SK-N-SH (cell line): ENCODE results near the gene ELP1. TPM values are rescaled to one million over a fixed set of nuclear protein-coding genes. Genes with fewer than 3 reads are reported as not detected.

ENCODE experiments used
- CTCF ChIA-PET: fragments of 300-600, 350-600 bp; formaldehyde crosslinking; extraction: SDS; loops from one replicate; lab custom pipeline; 2021; lab: Yijun Ruan, JAX
- POLR2A ChIA-PET: fragments of 350-600 bp; sonication (Branson Sonifier 250); formaldehyde crosslinking; extraction: SDS; loops from one replicate; lab custom pipeline; 2020; ENCODE audit warnings: antibody characterized with exemption, inconsistent platforms; lab: Yijun Ruan, JAX
- DNase-seq: peaks from one replicate; pipeline ENCODE4 v3.0.0; 2012
- H2AFZ ChIP-seq: fragments of 200-600 bp; sonication (generic); 2 replicates; pipeline ENCODE4 v1.8.1; 2016; ENCODE audit warnings: antibody characterized with exemption, mild to moderate bottlenecking, low read depth
- H3F3A ChIP-seq: fragments of 200-600 bp; sonication (generic); replicated peaks from 2 replicates; pipeline ENCODE3; 2016; ENCODE audit warnings: antibody characterized with exemption, mild to moderate bottlenecking; ENCODE audit not compliant: insufficient read depth
- H3K27ac ChIP-seq, 2 experiments: fragments of 200-500 bp in 1 of 2; fragments of 200-600 bp in 1 of 2; sonication (Bioruptor generic) in 1 of 2; sonication (generic), shearing (Covaris generic) in 1 of 2; 2 replicates each; pipeline versions ENCODE4 v1.5.1 to v1.6.1; 2014 to 2016; ENCODE audit warnings: low read depth in 2 of 2, inconsistent platforms in 1 of 2, low read length in 1 of 2, mild to moderate bottlenecking in 1 of 2, mixed read lengths in 1 of 2
- H3K27me3 ChIP-seq: fragments of 200-600 bp; sonication (generic), shearing (Covaris generic); 2 replicates; pipeline ENCODE4 v1.6.1; 2016; ENCODE audit warnings: mixed run types; ENCODE audit not compliant: insufficient read depth
- H3K36me3 ChIP-seq, 2 experiments: fragments of 200-500 bp in 1 of 2; fragments of 200-600 bp in 1 of 2; sonication (Bioruptor generic) in 1 of 2; sonication (generic) in 1 of 2; replicated peaks in 1 of 2; 2 replicates each; pipeline versions ENCODE3 to v1.5.1; 2014 to 2016; ENCODE audit warnings: low read length in 1 of 2, mild to moderate bottlenecking in 1 of 2; ENCODE audit not compliant: insufficient read depth in 2 of 2, control insufficient read depth in 1 of 2
- H3K4me1 ChIP-seq, 2 experiments: fragments of 200-500 bp in 1 of 2; fragments of 200-600 bp in 1 of 2; sonication (Bioruptor generic) in 1 of 2; sonication (generic), shearing (Covaris generic) in 1 of 2; 2 replicates each; pipeline versions ENCODE4 v1.5.1 to v1.6.1; 2014 to 2016; ENCODE audit warnings: low read depth in 1 of 2, low read length in 1 of 2, mixed run types in 1 of 2; ENCODE audit not compliant: insufficient read depth in 2 of 2, control insufficient read depth in 1 of 2
- H3K4me2 ChIP-seq: fragments of 200-600 bp; sonication (generic), shearing (Covaris generic); 2 replicates; pipeline ENCODE4 v1.6.1; 2017; ENCODE audit warnings: mixed run types
- H3K4me3 ChIP-seq, 2 experiments: fragments of 200-500 bp in 1 of 2; fragments of 200-600 bp in 1 of 2; sonication (Bioruptor generic) in 1 of 2; sonication (generic), shearing (Covaris generic) in 1 of 2; 2 replicates each; pipeline versions ENCODE4 v1.5.1 to v1.8.1; 2014 to 2016; ENCODE audit warnings: low read depth in 2 of 2, inconsistent platforms in 1 of 2, low read length in 1 of 2, mild to moderate bottlenecking in 1 of 2, mixed read lengths in 1 of 2, moderate library complexity in 1 of 2
- H3K79me2 ChIP-seq: fragments of 200-600 bp; sonication (generic); 2 replicates; pipeline ENCODE4 v1.8.1; 2017; ENCODE audit warnings: mild to moderate bottlenecking; ENCODE audit not compliant: insufficient read depth
- H3K9ac ChIP-seq: fragments of 200-600 bp; sonication (generic); 2 replicates; pipeline ENCODE4 v1.6.1; 2017; ENCODE audit warnings: mixed run types
- H3K9me2 ChIP-seq: fragments of 200-600 bp; sonication (generic); 2 replicates; pipeline ENCODE4 v1.6.1; 2017; ENCODE audit warnings: mixed run types
- H3K9me3 ChIP-seq: fragments of 200-600 bp; sonication (generic); 2 replicates; pipeline ENCODE4 v1.6.1; 2017; ENCODE audit warnings: mixed run types, mild to moderate bottlenecking, moderate library complexity
- H4K20me1 ChIP-seq: fragments of 200-600 bp; sonication (generic); 2 replicates; pipeline ENCODE4 v1.6.1; 2017; ENCODE audit warnings: mild to moderate bottlenecking, mixed run types; ENCODE audit not compliant: insufficient read depth
- CHD2 ChIP-seq: fragments of 150-350 bp; IDR thresholded peaks from 2 replicates; pipeline ENCODE4 v1.6.1; 2018; ENCODE audit warnings: low read length; ENCODE audit not compliant: partially characterized antibody
- ELF1 ChIP-seq: IDR thresholded peaks from 2 replicates; pipeline ENCODE4 v1.4.0; 2012
- EP300 ChIP-seq, 2 experiments: IDR thresholded peaks; 2 replicates each; pipeline versions ENCODE4 v1.4.0 to v1.6.1; 2012; ENCODE audit warnings: borderline replicate concordance in 1 of 2, low read depth in 1 of 2, low read length in 1 of 2
- EZH2phosphoT487 ChIP-seq: fragments of 200-600 bp; sonication (generic); IDR thresholded peaks from 2 replicates; pipeline ENCODE4 v1.6.1; 2017; ENCODE audit warnings: low read depth, mixed run types, mild to moderate bottlenecking, antibody characterized with exemption, moderate library complexity, borderline replicate concordance
- FOXJ3 ChIP-seq: sonication (generic); formaldehyde crosslinking; IDR thresholded peaks from 2 replicates; pipeline ENCODE4 v1.5.1; 2020; ENCODE audit warnings: mild to moderate bottlenecking, missing genetic modification reagents
- FOXM1 ChIP-seq: IDR thresholded peaks from 2 replicates; pipeline ENCODE4 v1.4.0; 2012; ENCODE audit warnings: low read depth, mild to moderate bottlenecking
- JUND ChIP-seq: IDR thresholded peaks from 2 replicates; pipeline ENCODE4 v1.4.0; 2012
- MEF2A ChIP-seq: IDR thresholded peaks from 2 replicates; pipeline ENCODE4 v1.4.0; 2012; ENCODE audit warnings: low read depth, borderline replicate concordance
- NRF1 ChIP-seq: IDR thresholded peaks from 2 replicates; pipeline ENCODE4 v1.6.1; 2012; ENCODE audit warnings: low read depth, mild to moderate bottlenecking, low read length
- POLR2AphosphoS5 ChIP-seq: IDR thresholded peaks from 2 replicates; pipeline ENCODE4 v1.6.1; 2012; ENCODE audit warnings: low read depth, low read length
- RCOR1 ChIP-seq: fragments of 150-350 bp; IDR thresholded peaks from 2 replicates; pipeline ENCODE4 v1.6.1; 2017; ENCODE audit warnings: antibody characterized with exemption, low read length
- RFX5 ChIP-seq: IDR thresholded peaks from 2 replicates; pipeline ENCODE4 v1.6.1; 2012; ENCODE audit warnings: mild to moderate bottlenecking, improper control_type of control experiment, low read length
- RXRA ChIP-seq: IDR thresholded peaks from 2 replicates; pipeline ENCODE4 v1.4.0; 2012; ENCODE audit warnings: low read depth, mild to moderate bottlenecking, borderline replicate concordance
- TAF1 ChIP-seq: IDR thresholded peaks from 2 replicates; pipeline ENCODE4 v1.6.1; 2012; ENCODE audit warnings: low read depth, mild to moderate bottlenecking, low read length, moderate library complexity, borderline replicate concordance
- TEAD4 ChIP-seq: IDR thresholded peaks from 2 replicates; pipeline ENCODE4 v1.4.0; 2012; ENCODE audit warnings: mild to moderate bottlenecking, borderline replicate concordance; ENCODE audit not compliant: insufficient read depth
- WGBS: methylation state at CpG from one replicate; pipeline ENCODE4 v1.1.6; 2017; ENCODE audit warnings: low lambda C conversion rate; 5-methylcytosine and 5-hydroxymethylcytosine counted together
- polyA plus RNA-seq, 3 experiments: library from polyadenylated mRNA; depleted of rRNA; stranded (reverse); fragments of >200 nt; gene quantifications; 2 replicates each; pipeline ENCODE4 v1.2.3, GENCODE V29; 2012
- TF ChIP-seq, protein P1 (sequence below): IDR thresholded peaks from 2 replicates; pipeline ENCODE4; 2012
- TF ChIP-seq, protein P2 (sequence below): IDR thresholded peaks from 2 replicates; pipeline ENCODE4 v1.6.1; 2012; ENCODE audit warnings: mild to moderate bottlenecking, low read depth, low read length, moderate library complexity
- TF ChIP-seq, protein P3 (sequence below): IDR thresholded peaks from 2 replicates; pipeline ENCODE4 v1.4.0; 2012; ENCODE audit warnings: low read depth, borderline replicate concordance
- TF ChIP-seq, protein P4 (sequence below): fragments of 200-600 bp; sonication (generic); IDR thresholded peaks from 2 replicates; pipeline ENCODE4 v1.6.1; 2017; ENCODE audit warnings: antibody characterized with exemption, mild to moderate bottlenecking, moderate library complexity
- TF ChIP-seq, protein P5 (sequence below): fragments of 150-350 bp; IDR thresholded peaks from 2 replicates; pipeline ENCODE4 v1.6.1; 2017; ENCODE audit warnings: antibody characterized with exemption, low read length, low read depth, borderline replicate concordance

The ELP1 gene
- polyA plus RNA-seq, 1 of the 3 experiments (the other 2 are of a cell fraction): 19.1 TPM

DNA sequence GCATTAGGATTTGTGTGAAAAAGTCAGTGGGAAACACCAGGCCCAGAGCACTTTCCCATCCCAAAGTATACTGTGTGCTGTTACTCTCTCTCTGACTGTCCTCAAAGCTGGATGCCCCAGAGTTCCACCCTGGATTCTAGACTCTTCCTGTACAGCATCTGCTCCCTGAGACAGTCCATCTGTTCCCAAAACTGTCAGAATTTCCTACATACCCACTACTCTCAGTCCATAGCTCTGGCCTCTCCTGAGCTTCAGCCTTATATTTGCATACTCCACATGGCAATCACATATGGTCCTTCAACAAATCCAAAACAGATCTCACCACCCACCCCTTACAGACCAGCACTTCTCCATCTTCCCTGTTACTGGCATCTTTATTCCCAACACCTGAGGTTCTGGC lies 9.5 kb downstream of the ELP1 start:
- Histone ChIP-seq H3K9ac (no peak overlapping the region), H3K4me1 (no peaks in the 10 kb centered on the region), H3K4me2 (no peak overlapping the region), H3F3A (peaks cover 3% of the 10 kb centered on the region), H3K9me3 (no peaks in the 10 kb centered on the region), H3K27ac (no peak overlapping the region), H4K20me1 (no peaks in the 10 kb centered on the region; the same call in 1 of the 2 replicates), H3K27me3 (no peaks in the 10 kb centered on the region), H3K79me2 (no peaks in the 10 kb centered on the region; the same call in 1 of the 2 replicates), H3K9me2 (no peaks in the 10 kb centered on the region), H3K36me3 (peaks cover 56 to 85% of the 10 kb centered on the region in 2 experiments), H2AFZ (no peak overlapping the region), H3K4me3 (no peak overlapping the region)
- DNase-seq: no peak
- ChIA-PET CTCF (no interaction called here), POLR2A (no interaction called here)
- TF ChIP-seq RCOR1: no peak

DNA sequence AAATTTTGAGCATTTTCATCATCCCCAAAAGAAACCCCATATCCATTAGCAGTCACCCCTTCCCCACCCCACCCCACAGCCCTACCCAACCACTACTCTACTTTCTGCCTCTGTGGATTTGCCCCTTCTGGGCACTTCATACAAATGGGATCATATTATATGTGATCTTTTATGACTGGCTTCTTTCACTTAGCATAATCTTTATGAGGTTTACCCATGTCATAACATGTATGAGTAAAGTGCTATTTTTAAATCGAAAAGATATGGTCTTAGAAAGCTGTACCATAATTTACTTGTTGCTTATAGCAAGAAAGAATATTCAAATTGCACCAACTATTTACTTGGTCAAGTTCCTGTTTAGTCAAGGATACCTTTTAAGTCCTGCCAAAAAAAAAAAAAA lies 12.7 kb downstream of the ELP1 start:
- Histone ChIP-seq H3K9ac (no peak overlapping the region), H3K36me3 (peaks cover 55 to 84% of the 10 kb centered on the region in 2 experiments), H3K4me3 (no peak overlapping the region), H3K9me3 (no peaks in the 10 kb centered on the region), H3K4me2 (no peak overlapping the region), H3K27me3 (no peaks in the 10 kb centered on the region), H3K79me2 (no peaks in the 10 kb centered on the region), H3K27ac (no peak overlapping the region), H2AFZ (no peak overlapping the region), H3F3A (peaks cover 2% of the 10 kb centered on the region), H3K9me2 (no peaks in the 10 kb centered on the region), H4K20me1 (no peaks in the 10 kb centered on the region), H3K4me1 (no peaks in the 10 kb centered on the region)
- no peak for DNase-seq
- CTCF ChIA-PET: no interaction called here
- POLR2A ChIA-PET: no interaction called here
- 88% methylated on average over 1 of the region's 1 CpG for WGBS
- TF ChIP-seq RFX5 (no peak), JUND (no peak), CHD2 (no peak), FOXJ3 (CRISPR knock-in tag) (no peak), ELF1 (no peak), POLR2AphosphoS5 (no peak), EP300 (IDR thresholded peaks at IDR 0.05; ENCODE audit: borderline replicate concordance in 1 of 2, low read depth in 1 of 2, low read length in 1 of 2) (no peak), TEAD4 (no peak), RXRA (no peak), NRF1 (no peak), TAF1 (no peak), EZH2phosphoT487 (no peak), FOXM1 (no peak), MEF2A (no peak)
- TF ChIP-seq, protein P1, sequence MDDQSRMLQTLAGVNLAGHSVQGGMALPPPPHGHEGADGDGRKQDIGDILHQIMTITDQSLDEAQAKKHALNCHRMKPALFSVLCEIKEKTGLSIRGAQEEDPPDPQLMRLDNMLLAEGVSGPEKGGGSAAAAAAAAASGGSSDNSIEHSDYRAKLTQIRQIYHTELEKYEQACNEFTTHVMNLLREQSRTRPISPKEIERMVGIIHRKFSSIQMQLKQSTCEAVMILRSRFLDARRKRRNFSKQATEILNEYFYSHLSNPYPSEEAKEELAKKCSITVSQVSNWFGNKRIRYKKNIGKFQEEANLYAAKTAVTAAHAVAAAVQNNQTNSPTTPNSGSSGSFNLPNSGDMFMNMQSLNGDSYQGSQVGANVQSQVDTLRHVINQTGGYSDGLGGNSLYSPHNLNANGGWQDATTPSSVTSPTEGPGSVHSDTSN: no peak
- TF ChIP-seq, protein P2, sequence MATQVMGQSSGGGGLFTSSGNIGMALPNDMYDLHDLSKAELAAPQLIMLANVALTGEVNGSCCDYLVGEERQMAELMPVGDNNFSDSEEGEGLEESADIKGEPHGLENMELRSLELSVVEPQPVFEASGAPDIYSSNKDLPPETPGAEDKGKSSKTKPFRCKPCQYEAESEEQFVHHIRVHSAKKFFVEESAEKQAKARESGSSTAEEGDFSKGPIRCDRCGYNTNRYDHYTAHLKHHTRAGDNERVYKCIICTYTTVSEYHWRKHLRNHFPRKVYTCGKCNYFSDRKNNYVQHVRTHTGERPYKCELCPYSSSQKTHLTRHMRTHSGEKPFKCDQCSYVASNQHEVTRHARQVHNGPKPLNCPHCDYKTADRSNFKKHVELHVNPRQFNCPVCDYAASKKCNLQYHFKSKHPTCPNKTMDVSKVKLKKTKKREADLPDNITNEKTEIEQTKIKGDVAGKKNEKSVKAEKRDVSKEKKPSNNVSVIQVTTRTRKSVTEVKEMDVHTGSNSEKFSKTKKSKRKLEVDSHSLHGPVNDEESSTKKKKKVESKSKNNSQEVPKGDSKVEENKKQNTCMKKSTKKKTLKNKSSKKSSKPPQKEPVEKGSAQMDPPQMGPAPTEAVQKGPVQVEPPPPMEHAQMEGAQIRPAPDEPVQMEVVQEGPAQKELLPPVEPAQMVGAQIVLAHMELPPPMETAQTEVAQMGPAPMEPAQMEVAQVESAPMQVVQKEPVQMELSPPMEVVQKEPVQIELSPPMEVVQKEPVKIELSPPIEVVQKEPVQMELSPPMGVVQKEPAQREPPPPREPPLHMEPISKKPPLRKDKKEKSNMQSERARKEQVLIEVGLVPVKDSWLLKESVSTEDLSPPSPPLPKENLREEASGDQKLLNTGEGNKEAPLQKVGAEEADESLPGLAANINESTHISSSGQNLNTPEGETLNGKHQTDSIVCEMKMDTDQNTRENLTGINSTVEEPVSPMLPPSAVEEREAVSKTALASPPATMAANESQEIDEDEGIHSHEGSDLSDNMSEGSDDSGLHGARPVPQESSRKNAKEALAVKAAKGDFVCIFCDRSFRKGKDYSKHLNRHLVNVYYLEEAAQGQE: no peak
- TF ChIP-seq, protein P3, sequence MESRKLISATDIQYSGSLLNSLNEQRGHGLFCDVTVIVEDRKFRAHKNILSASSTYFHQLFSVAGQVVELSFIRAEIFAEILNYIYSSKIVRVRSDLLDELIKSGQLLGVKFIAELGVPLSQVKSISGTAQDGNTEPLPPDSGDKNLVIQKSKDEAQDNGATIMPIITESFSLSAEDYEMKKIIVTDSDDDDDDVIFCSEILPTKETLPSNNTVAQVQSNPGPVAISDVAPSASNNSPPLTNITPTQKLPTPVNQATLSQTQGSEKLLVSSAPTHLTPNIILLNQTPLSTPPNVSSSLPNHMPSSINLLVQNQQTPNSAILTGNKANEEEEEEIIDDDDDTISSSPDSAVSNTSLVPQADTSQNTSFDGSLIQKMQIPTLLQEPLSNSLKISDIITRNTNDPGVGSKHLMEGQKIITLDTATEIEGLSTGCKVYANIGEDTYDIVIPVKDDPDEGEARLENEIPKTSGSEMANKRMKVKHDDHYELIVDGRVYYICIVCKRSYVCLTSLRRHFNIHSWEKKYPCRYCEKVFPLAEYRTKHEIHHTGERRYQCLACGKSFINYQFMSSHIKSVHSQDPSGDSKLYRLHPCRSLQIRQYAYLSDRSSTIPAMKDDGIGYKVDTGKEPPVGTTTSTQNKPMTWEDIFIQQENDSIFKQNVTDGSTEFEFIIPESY: no peak
- TF ChIP-seq, protein P4, sequence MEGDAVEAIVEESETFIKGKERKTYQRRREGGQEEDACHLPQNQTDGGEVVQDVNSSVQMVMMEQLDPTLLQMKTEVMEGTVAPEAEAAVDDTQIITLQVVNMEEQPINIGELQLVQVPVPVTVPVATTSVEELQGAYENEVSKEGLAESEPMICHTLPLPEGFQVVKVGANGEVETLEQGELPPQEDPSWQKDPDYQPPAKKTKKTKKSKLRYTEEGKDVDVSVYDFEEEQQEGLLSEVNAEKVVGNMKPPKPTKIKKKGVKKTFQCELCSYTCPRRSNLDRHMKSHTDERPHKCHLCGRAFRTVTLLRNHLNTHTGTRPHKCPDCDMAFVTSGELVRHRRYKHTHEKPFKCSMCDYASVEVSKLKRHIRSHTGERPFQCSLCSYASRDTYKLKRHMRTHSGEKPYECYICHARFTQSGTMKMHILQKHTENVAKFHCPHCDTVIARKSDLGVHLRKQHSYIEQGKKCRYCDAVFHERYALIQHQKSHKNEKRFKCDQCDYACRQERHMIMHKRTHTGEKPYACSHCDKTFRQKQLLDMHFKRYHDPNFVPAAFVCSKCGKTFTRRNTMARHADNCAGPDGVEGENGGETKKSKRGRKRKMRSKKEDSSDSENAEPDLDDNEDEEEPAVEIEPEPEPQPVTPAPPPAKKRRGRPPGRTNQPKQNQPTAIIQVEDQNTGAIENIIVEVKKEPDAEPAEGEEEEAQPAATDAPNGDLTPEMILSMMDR: no peak
- TF ChIP-seq, protein P5, sequence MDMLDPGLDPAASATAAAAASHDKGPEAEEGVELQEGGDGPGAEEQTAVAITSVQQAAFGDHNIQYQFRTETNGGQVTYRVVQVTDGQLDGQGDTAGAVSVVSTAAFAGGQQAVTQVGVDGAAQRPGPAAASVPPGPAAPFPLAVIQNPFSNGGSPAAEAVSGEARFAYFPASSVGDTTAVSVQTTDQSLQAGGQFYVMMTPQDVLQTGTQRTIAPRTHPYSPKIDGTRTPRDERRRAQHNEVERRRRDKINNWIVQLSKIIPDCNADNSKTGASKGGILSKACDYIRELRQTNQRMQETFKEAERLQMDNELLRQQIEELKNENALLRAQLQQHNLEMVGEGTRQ: no peak
